ENCODE data around the gene DNAI1.

- no peak for TF ChIP-seq CTCF (IDR thresholded peaks at IDR 0.05; ENCODE audit: insufficient read depth, low read length, poor library complexity, severe bottlenecking)
- no peak for TF ChIP-seq EZH2phosphoT487 (conservative IDR thresholded peaks at IDR 0.05; ENCODE audit: low read length)
Measured at GRCh38 chr9:34428325-34428958, 30.2 kb upstream of the DNAI1 start.

Data from SU-DHL-6 (cell line).